Kidney (tissue), 14 donors: ENCODE data around the gene ZCCHC7. TPM values are rescaled to one million over a fixed set of nuclear protein-coding genes. Genes with fewer than 3 reads are reported as not detected.
A peak's percentile ranks its signal among the peaks of the same experiment; 100 is the strongest.

Experiments
- DNase-seq, 5 donors: peaks; one replicate each; pipeline ENCODE4 v3.0.0-alpha.2; 2013 to 2020
- FAIRE-seq: peaks from 2 replicates; lab custom pipeline; 2012; peaks lifted over from hg19 to GRCh38; lab: Jason Lieb, UNC
- H3K27ac ChIP-seq, 2 donors: one replicate each; pipeline ENCODE4 v1.7.0; 2013; ENCODE audit warnings: low read depth in 2 of 2, low read length in 2 of 2, inconsistent platforms in 1 of 2
- H3K27me3 ChIP-seq: one replicate; pipeline ENCODE4 v1.7.1; 2013; ENCODE audit warnings: low read length, inconsistent platforms; ENCODE audit not compliant: control insufficient read depth, insufficient read depth
- H3K36me3 ChIP-seq, 3 donors: one replicate each; pipeline versions ENCODE4 v1.7.0 to v1.7.1; 2013; ENCODE audit warnings: low read length in 3 of 3, control low read depth in 1 of 3, inconsistent platforms in 1 of 3; ENCODE audit not compliant: insufficient read depth in 3 of 3, control insufficient read depth in 2 of 3
- H3K4me1 ChIP-seq, 3 donors: one replicate each; pipeline versions ENCODE4 v1.7.0 to v1.7.1; 2013; ENCODE audit warnings: low read length in 3 of 3, inconsistent platforms in 1 of 3, low read depth in 1 of 3; ENCODE audit not compliant: control insufficient read depth in 2 of 3, insufficient read depth in 2 of 3
- H3K4me3 ChIP-seq, 3 donors: one replicate each; pipeline versions ENCODE4 v1.7.0 to v1.8.1; 2013; ENCODE audit warnings: low read length in 3 of 3, control low read depth in 1 of 3, inconsistent platforms in 1 of 3
- H3K9ac ChIP-seq, 3 donors: one replicate each; pipeline versions ENCODE4 v1.7.0 to v1.7.1; 2013; ENCODE audit warnings: low read length in 3 of 3, control low read depth in 1 of 3, inconsistent platforms in 1 of 3
- H3K9me3 ChIP-seq, 3 donors: one replicate each; pipeline versions ENCODE4 v1.7.0 to v1.7.1; 2013; ENCODE audit warnings: low read length in 3 of 3, control low read depth in 1 of 3, inconsistent platforms in 1 of 3; ENCODE audit not compliant: control insufficient read depth in 2 of 3, insufficient read depth in 1 of 3
- intact Hi-C: fragments of 100-400 bp; cut with DNase I; formaldehyde crosslinking; loops from one replicate; pipeline ENCODE4 v1.11.1; 2022
- polyA plus RNA-seq: library from polyadenylated mRNA; stranded (reverse); fragments of 350-450 nt; fragmentation: Illumina TruSeq; extraction: RNeasy Lipid Tissue Mini Kit (QIAGEN cat#74804); gene quantifications from one replicate; pipeline ENCODE4 v1.2.3, GENCODE V29; 2014; ENCODE audit warnings: low read depth, low replicate concordance; ENCODE audit not compliant: insufficient read depth
- total RNA-seq: library from RNA; stranded (reverse); fragmentation: NEBNext Ultra II Directional; extraction: Animal tissue kit (Norgen Biotek cat#: 25700); gene quantifications from one replicate; pipeline ENCODE4 v1.2.1, GENCODE V29; 2021
- TF ChIP-seq, protein P1 (sequence below): IDR thresholded peaks from 3 replicates; pipeline ENCODE4 v1.5.1; 2012; ENCODE audit warnings: mild to moderate bottlenecking, moderate library complexity, borderline replicate concordance; ENCODE audit not compliant: insufficient read depth; ENCODE audit errors: extremely low read depth
- donor health status: control.
- donor health status: control.
- donor health status: control.
- donor health status: control.
- donor health status: control.
- donor health status: DM: yes; HTN: yes; CAD: no.
- donor health status: Normal renal cell carcinoma (clear cell type).

The ZCCHC7 gene
- total and polyA plus RNA-seq, 2 donors from 2014 or later = 7.2 to 22.3 TPM

- H3K9me3 ChIP-seq = no peaks in the 10 kb centered on the region
- H3K27ac ChIP-seq = no peak overlapping the region
- H3K4me1 ChIP-seq = no peaks in the 10 kb centered on the region
- no peaks in the 10 kb centered on the region for H3K27me3 ChIP-seq
- intact Hi-C loops = no loop called here
- TF ChIP-seq, protein P1, sequence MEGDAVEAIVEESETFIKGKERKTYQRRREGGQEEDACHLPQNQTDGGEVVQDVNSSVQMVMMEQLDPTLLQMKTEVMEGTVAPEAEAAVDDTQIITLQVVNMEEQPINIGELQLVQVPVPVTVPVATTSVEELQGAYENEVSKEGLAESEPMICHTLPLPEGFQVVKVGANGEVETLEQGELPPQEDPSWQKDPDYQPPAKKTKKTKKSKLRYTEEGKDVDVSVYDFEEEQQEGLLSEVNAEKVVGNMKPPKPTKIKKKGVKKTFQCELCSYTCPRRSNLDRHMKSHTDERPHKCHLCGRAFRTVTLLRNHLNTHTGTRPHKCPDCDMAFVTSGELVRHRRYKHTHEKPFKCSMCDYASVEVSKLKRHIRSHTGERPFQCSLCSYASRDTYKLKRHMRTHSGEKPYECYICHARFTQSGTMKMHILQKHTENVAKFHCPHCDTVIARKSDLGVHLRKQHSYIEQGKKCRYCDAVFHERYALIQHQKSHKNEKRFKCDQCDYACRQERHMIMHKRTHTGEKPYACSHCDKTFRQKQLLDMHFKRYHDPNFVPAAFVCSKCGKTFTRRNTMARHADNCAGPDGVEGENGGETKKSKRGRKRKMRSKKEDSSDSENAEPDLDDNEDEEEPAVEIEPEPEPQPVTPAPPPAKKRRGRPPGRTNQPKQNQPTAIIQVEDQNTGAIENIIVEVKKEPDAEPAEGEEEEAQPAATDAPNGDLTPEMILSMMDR = no peak
- DNase-seq = peak in 1 of 5 donors; percentile 4
- H3K9ac ChIP-seq = no peak overlapping the region
- FAIRE-seq = no peak
- no peak overlapping the region for H3K4me3 ChIP-seq
- no peaks in the 10 kb centered on the region for H3K36me3 ChIP-seq
Observed at GRCh38 chr9:37371565-37372464, 251.4 kb downstream of the ZCCHC7 start.

- Histone ChIP-seq H3K4me3 (no peak overlapping the region), H3K9ac (no peak overlapping the region), H3K27me3 (no peaks in the 10 kb centered on the region), H3K9me3 (no peaks in the 10 kb centered on the region), H3K36me3 (no peaks in the 10 kb centered on the region), H3K4me1 (no peaks in the 10 kb centered on the region), H3K27ac (no peak overlapping the region)
- no peak for DNase-seq
- TF ChIP-seq, protein P1 = no peak
- no peak for FAIRE-seq
- intact Hi-C loops = no loop called here
Observed at GRCh38 chr9:37372839-37373238, 252.5 kb downstream of the ZCCHC7 start.

- H3K27ac ChIP-seq = no peak overlapping the region
- DNase-seq (no peak), FAIRE-seq (no peak)
- no peak overlapping the region for H3K9ac ChIP-seq
- H3K36me3 ChIP-seq = no peaks in the 10 kb centered on the region
- H3K4me3 ChIP-seq = no peak overlapping the region
- no peaks in the 10 kb centered on the region for H3K9me3 ChIP-seq
- TF ChIP-seq, protein P1 = no peak
- no peaks in the 10 kb centered on the region for H3K27me3 ChIP-seq
- intact Hi-C loops = no loop called here
- no peaks in the 10 kb centered on the region for H3K4me1 ChIP-seq
Observed at GRCh38 chr9:37373621-37374020, 253.2 kb downstream of the ZCCHC7 start.
